ENCODE measurements around the gene SCRN2.

SCRN2 gene

DNA sequence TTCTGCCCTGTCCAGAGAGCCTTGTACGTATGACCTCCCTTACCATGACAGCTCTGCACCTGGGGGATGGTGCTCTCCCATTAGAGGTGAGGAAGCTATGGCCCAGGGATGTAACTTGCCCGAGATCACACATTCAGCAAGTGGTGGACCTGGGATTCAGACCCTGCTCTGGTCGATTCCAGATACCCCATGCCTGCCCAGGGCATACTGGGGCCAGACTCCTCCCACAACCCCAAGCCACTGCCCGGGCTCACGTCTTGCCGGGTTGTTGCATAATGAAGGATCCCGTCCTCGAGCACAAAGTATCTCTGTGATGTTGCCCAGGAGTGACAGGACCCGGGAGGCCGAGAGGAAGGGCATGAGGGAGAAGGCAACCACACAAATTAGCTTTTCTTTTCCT is 21.6 kb downstream of the SCRN2 start:
- no peak for DNase-seq

DNA sequence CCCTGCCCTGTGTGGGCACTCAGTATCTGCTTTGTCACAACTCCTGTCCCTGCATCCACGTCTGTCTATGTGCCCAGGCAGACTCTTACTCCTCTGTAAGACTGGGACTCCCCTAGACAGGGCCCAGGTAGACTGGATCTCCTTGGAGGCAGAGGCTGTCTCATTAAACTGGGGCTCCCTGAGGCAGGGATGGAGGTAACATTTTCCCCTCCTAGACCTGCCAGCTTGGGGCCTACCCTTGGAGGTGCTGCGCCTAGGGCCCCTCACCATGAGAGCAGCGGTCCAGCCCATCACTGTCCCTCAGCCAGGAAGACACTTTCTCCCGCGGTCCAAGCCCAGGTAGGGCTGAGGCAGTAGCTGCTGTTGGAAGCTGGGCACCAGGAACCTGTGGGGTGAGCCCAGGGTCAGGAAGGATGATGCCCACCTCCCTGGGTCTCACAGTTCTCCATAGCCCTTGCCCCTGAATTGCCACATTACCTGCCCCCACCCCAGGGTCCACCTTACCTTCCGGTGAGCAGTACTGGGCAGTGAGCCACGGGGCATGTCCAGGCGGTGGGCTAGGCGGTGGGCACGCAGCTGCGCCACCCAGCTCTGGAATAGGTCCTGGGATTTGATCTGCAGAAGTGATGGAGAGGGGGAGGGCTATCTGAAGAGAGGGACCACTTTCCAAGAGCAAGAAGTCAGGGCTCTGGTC is 22.9 kb downstream of the SCRN2 start:
- DNase-seq = no peak

DNA sequence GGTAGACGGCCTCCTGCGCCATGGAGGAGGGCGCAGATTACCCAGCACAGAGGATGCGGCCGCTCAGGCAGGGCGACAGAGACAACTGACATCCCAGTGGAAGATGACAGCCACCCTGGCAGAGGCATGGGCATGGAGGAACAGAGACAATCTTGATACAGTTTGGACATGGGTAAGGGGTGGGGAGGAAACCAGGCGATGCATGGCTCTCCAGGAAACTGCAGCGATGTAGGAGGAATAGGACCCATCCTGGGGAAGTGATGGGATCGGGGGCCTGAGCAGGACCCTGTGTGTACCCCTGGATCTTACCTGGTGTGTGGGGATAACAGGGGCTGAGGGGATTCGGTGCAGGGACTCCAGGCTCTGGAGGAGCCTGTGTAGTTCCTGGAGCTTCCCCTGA is 24.1 kb downstream of the SCRN2 start:
- DNase-seq = no peak

- DNase-seq = no peak
These were observed 24.9 kb downstream of the SCRN2 start for GRCh38 chr17:47816111-47816735.

GRCh38 chr17:47815106-47815918 is 25.8 kb downstream of the SCRN2 start:
- no peak for DNase-seq

DNA sequence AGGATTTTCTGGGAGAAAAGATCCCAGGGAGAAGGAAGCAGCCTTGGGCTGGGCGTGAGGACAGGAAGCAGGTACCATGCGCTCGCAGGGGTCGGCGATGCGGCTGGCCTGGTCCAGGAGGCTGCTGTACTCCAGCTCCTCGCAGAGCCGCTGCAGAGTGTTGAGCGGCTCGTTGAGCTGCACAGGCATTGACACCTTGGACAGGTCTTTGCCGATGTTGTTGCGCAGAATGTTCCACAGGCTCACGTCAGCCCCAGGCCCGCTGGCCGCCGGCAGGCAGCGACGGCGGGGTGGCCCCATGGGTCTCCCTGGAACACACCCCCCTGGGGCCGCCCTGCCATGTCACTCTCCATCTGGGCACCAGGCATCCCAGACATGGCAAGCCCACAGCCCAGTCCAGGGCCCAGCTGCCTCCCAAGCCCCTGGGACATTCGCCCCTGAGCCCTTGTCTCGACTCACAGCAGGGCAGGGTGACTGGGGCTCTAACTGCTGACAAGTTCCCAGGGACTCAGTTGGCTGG is 27.5 kb downstream of the SCRN2 start:
- no peak for DNase-seq

DNA sequence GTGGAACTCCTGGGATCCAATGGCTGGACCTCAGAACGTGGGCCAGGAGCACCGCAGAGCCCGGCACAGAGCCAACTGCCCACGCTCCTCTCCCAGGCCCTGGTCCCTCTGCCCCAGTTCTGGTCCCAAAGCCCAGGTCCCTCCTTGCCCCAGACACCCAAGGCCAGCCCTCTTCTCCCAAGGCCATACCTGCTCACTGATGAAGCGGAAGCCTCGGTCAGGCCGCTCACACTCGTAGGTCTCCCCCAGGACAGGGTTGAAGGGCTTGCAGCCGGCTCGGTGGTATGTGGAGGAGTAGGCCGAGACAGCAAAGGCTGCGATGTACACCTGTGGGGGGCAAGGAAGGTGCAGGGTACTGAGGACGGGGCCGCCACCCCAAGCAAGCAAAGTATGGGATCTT is 28.0 kb downstream of the SCRN2 start:
- no peak for DNase-seq

- no peak for DNase-seq
These were observed 28.7 kb downstream of the SCRN2 start for GRCh38 chr17:47812146-47812920.

DNA sequence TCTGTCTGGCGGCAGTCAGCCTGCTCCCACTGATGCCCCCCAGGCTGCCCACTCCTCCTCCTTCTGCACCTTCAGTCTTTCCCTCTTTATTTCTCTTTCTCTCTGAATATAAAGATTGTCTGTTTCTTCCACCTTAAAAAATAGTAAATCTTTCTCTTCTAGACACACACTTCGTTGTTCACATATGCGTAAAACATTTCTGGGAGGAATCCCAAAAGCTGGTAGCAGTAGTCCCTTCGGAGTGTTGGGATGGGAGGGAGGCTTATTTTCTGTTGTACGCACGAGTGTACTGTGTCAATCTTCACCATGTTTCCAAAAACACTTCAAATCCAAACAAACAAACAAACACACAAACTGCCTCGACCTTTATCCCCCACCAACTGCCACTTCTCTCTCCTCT is 29.4 kb downstream of the SCRN2 start:
- DNase-seq = no peak

GRCh38 chr17:47810901-47811635 is 30.0 kb downstream of the SCRN2 start:
- no peak for DNase-seq

DNA sequence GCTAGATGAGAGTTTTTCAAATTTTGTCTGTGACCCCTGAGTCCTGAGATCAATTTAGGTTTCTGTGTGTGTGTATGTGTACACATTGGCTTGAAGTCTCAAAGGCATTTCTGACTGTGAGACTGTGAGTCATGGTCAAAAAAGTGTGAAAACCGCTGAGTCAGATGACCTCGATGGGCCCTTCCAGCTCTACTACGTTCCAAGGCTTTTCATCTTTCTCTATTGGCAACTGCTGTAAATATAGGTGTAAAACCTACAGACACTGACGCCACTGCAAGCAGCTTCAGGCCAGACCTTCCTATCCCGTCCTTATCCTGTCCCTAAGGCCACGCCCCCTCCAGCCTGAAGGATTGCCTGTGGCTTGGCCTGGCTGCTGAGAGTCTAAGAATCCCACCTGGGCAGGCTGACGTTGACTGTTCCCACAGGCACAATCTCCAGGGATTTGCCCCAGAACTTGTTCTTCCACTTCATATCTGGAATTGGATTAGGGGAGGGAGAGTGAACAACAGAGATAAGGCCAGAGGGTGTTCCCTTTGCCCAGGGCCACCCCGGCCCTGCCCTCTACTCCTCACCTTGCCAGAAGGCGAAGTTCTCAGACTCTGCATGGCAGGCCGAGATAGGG is 30.8 kb downstream of the SCRN2 start:
- DNase-seq = no peak

- no peak for DNase-seq
These were observed 32.1 kb downstream of the SCRN2 start for GRCh38 chr17:47808830-47809480.

DNA sequence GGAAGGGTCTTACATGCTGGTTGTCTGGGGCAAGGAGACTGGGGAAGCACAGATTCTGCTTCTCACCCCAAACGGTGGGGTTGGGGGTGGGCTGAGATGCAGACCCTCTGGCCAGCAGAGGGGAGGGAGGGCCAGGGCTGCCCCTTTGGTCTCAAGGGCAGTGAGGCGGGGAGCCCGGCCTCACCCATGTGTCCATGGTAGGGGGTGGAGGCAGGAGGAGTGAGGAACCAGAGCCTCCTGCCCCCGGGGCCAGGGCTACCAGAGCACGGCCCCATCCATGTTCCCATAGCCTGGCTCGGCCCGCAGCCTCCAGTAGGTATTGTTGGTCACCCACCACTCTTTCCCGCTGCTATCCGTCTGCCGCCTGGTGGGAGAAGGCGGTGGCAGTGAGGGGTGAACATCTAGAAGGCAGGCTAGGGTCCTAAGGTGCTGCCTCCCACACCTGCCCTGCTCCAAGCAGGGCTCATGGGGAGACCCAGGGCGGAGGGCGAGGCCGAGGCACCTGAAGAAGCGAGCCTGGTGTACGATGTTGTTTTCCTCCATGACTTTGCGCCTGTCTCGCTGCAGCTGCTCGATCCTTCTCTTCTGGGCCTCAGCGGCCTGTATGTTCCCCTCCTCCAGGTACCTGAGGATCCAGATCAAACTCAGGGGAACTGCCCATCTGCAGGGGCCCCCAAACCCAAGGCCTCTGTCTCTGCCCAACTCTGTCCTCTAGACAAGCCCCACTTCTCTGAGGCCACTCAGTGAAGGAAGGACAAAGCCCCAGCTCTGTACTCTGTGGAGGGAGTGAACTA is 32.8 kb downstream of the SCRN2 start:
- DNase-seq = no peak

GRCh38 chr17:47807421-47807820 is 33.7 kb downstream of the SCRN2 start:
- no peak for DNase-seq

- DNase-seq = no peak
These were observed 34.2 kb downstream of the SCRN2 start for GRCh38 chr17:47806913-47807255.

DNA sequence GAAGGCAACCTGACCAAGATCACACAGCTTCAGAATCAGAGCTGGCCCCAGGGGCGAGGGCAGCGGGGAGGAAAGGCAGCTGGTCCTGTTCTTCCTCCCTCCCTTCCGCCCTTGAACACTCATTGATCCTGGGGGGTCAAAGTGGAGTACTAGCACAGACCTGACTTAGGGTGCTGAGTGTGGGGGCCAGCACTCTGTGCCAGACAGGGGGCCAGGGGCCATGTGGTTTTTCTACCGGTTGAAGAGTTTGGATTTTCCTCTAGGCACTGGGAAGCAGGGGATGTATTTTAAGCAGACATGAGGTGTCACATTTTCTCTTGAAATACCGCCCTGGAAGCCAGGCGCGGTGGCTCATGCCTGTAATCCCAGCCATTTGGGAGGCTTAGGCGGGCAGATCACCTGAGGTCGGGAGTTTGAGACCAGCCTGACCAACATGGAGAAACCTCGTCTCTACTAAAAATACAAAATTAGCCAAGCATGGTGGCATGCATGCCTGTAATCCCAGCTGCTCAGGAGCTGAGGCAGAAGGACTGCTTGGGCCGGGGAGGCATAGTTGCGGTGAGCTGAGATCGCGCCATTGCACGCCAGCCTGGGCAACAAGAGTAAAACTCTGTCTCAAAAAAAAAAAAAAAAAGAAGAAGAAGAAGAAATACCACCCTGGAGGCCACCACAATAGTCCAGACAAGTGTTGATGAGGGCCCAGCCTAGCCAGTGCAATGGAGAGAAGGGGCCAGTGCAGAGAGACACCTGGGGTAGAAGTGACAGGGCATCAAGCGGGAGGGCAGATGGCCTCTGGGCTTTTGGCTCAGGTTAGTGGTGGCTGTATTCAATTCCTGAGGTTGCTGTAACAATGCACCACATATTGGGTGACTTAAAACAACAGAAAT is 34.8 kb downstream of the SCRN2 start:
- no peak for DNase-seq

DNA sequence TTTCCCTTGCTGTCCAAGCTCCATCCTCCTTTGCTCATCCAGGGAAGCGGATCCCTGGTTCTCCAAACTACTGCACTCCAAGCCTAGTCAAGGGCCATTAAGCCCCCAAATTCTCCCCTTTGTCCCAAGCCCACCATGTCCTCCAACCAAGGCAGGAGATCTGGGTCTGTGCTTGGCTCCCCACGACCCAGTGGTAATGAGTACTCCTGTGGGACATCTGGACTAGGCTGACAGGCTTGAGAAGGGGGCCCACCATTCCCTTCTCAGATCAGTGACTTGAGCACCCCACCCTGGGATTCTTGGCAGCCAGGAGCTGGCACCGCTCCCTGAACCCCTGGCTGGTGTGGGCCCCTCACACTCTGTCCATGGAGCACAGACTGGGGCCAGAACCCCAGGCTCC is 36.6 kb downstream of the SCRN2 start:
- no peak for DNase-seq

GRCh38 chr17:47803751-47804150 is 37.3 kb downstream of the SCRN2 start:
- no peak for DNase-seq

DNA sequence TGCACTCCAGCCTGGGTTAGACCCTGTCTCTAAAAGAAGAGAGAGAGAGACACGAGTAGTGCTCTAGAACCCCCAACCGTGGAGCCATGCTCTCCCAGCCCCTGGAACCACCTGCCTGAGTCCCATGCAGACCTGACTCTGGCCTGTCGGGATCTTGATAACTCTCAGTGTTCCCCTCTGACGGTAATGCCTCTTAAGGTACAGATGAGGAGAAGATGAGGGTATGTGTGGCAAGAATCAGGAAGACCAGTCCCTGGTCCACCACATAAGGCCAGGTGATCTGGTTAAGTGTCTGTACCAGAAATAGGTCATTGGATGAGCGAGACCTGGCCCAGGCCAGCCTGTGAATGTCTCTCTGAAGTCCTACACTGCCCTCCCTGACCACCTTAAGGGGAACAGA is 37.9 kb downstream of the SCRN2 start:
- DNase-seq = no peak

Data from NCI-H1930 (cell line).